GM21447 (cell line): ENCODE measurements around the gene HVCN1.
"Not testable (repeated sequence)": the region's sequence is repeated elsewhere in the genome, so short reads cannot be mapped to it uniquely, and the experiment has no call there.

Experiments
- ATAC-seq: cut with Tn5 transposase; IDR thresholded peaks from one replicate; pipeline ENCODE4 v1.9.1; 2021; ENCODE audit not compliant: unreplicated experiment

HVCN1 gene

GRCh38 chr12:110688446-110689280, at the start of gene HVCN1:
Gene HVCN1, minus strand, starts transcription at chr12:110689115. Its CDS starts 5,870 bp downstream, at chr12:110683245.
- peak; percentile 31 for ATAC-seq

- no peak for ATAC-seq
Observed at GRCh38 chr12:110737532-110737931, 48.6 kb upstream of the HVCN1 start.

GRCh38 chr12:110737016-110737415, 48.1 kb upstream of the HVCN1 start:
- not testable (repeated sequence) for ATAC-seq

- no peak for ATAC-seq
Observed at GRCh38 chr12:110733900-110734299, 45.0 kb upstream of the HVCN1 start.

- no peak for ATAC-seq
Observed at GRCh38 chr12:110733089-110733715, 44.3 kb upstream of the HVCN1 start.

- ATAC-seq = no peak
Observed at GRCh38 chr12:110732572-110732971, 43.7 kb upstream of the HVCN1 start.

- ATAC-seq = no peak
Observed at GRCh38 chr12:110731479-110731878, 42.6 kb upstream of the HVCN1 start.

- ATAC-seq = no peak
Observed at GRCh38 chr12:110728628-110729027, 39.7 kb upstream of the HVCN1 start.

GRCh38 chr12:110726708-110727369, 37.9 kb upstream of the HVCN1 start:
- ATAC-seq = no peak

- ATAC-seq = no peak
Observed at GRCh38 chr12:110726028-110726427, 37.1 kb upstream of the HVCN1 start.

- no peak for ATAC-seq
Observed at GRCh38 chr12:110725267-110725666, 36.4 kb upstream of the HVCN1 start.

GRCh38 chr12:110722892-110723291, 34.0 kb upstream of the HVCN1 start:
- not testable (repeated sequence) for ATAC-seq

GRCh38 chr12:110721570-110721969, 32.7 kb upstream of the HVCN1 start:
- no peak for ATAC-seq

GRCh38 chr12:110720516-110720915, 31.6 kb upstream of the HVCN1 start:
- no peak for ATAC-seq

GRCh38 chr12:110718222-110718908, 29.4 kb upstream of the HVCN1 start:
- ATAC-seq = no peak

GRCh38 chr12:110717037-110717436, 28.1 kb upstream of the HVCN1 start:
- no peak for ATAC-seq

GRCh38 chr12:110708917-110709316, 20.0 kb upstream of the HVCN1 start:
- no peak for ATAC-seq

GRCh38 chr12:110705309-110705708, 16.4 kb upstream of the HVCN1 start:
- no peak for ATAC-seq

GRCh38 chr12:110704750-110705149, 15.8 kb upstream of the HVCN1 start:
- ATAC-seq = no peak

GRCh38 chr12:110704231-110704630, 15.3 kb upstream of the HVCN1 start:
- ATAC-seq = no peak

GRCh38 chr12:110702081-110702480, 13.2 kb upstream of the HVCN1 start:
- ATAC-seq = no peak
